SU-DHL-6 (cell line): ENCODE results near the gene GATA3.

Source experiments
- H2AFZ ChIP-seq: fragments of 200-600 bp; sonication (generic); 2 replicates; pipeline ENCODE4 v1.6.1; 2014; ENCODE audit warnings: low read depth, mild to moderate bottlenecking, moderate library complexity, mixed read lengths, antibody characterized with exemption, low read length; ENCODE audit not compliant: severe bottlenecking
- H3F3A ChIP-seq: fragments of 200-600 bp; shearing (Covaris generic); 2 replicates; pipeline ENCODE4 v1.6.0; 2016; ENCODE audit warnings: antibody characterized with exemption, mild to moderate bottlenecking; ENCODE audit not compliant: insufficient read depth
- H3K27ac ChIP-seq: fragments of 200-600 bp; sonication (generic); 2 replicates; pipeline ENCODE4 v1.5.1; 2016; ENCODE audit warnings: low read depth, mild to moderate bottlenecking, low read length, moderate library complexity, mixed read lengths
- H3K27me3 ChIP-seq: fragments of 200-600 bp; sonication (generic), shearing (Covaris generic); 2 replicates; pipeline ENCODE4 v1.6.0; 2014; ENCODE audit warnings: mild to moderate bottlenecking, low read length
- H3K36me3 ChIP-seq: fragments of 200-600 bp; sonication (generic); 2 replicates; pipeline ENCODE4 v1.6.1; 2014; ENCODE audit warnings: mild to moderate bottlenecking, low read length, mixed read lengths
- H3K4me2 ChIP-seq: fragments of 300-600, 200-600 bp; shearing (Covaris generic), sonication (generic); 2 replicates; pipeline ENCODE4 v1.6.0; 2014; ENCODE audit warnings: low read length, low read depth, mild to moderate bottlenecking; ENCODE audit not compliant: poor library complexity, severe bottlenecking
- H3K4me3 ChIP-seq: fragments of 200-600 bp; sonication (generic); 2 replicates; pipeline ENCODE4 v1.5.1; 2014; ENCODE audit warnings: antibody characterized with exemption, low read length, mild to moderate bottlenecking, mixed read lengths; ENCODE audit not compliant: insufficient read depth, poor library complexity, severe bottlenecking
- H3K79me2 ChIP-seq: fragments of 200-600 bp; sonication (generic); 2 replicates; pipeline ENCODE4 v1.6.1; 2014; ENCODE audit warnings: mild to moderate bottlenecking, low read length, moderate library complexity; ENCODE audit not compliant: insufficient read depth
- H3K9ac ChIP-seq: fragments of 200-600 bp; sonication (generic); 2 replicates; pipeline ENCODE4 v1.7.0; 2014; ENCODE audit warnings: mild to moderate bottlenecking, low read length
- H3K9me2 ChIP-seq: fragments of 200-600 bp; sonication (generic); replicated peaks from 2 replicates; pipeline ENCODE4 v1.6.1; 2014; ENCODE audit warnings: low read length; ENCODE audit not compliant: insufficient read depth
- H3K9me3 ChIP-seq: fragments of 200-600 bp; sonication (generic); 2 replicates; pipeline ENCODE4 v1.6.1; 2014; ENCODE audit warnings: low read length, mixed read lengths; ENCODE audit not compliant: insufficient read depth
- H4K20me1 ChIP-seq: fragments of 200-600 bp; sonication (generic); 2 replicates; pipeline ENCODE4 v1.6.1; 2014; ENCODE audit warnings: low read depth, mild to moderate bottlenecking, antibody characterized with exemption, low read length, moderate library complexity, mixed read lengths
- CTCF ChIP-seq: fragments of 200-600 bp; sonication (generic); IDR thresholded peaks from one replicate; pipeline ENCODE4 v1.5.1; 2017; ENCODE audit warnings: antibody characterized with exemption, mild to moderate bottlenecking, low read length, moderate library complexity; ENCODE audit not compliant: insufficient read depth, poor library complexity, severe bottlenecking
- EZH2phosphoT487 ChIP-seq: fragments of 200-600 bp; sonication (generic), shearing (Covaris generic); conservative IDR thresholded peaks from 2 replicates; pipeline ENCODE4 v1.6.1; 2018; ENCODE audit warnings: mild to moderate bottlenecking, antibody characterized with exemption, low read length, moderate library complexity, mixed read lengths

The GATA3 gene

GRCh38 chr10:8088504-8088903, 34.0 kb downstream of the GATA3 start:
- no peak overlapping the region for H3K9ac ChIP-seq
- H3K4me2 ChIP-seq: no peak overlapping the region
- H3K4me3 ChIP-seq: no peak overlapping the region
- no peaks in the 10 kb centered on the region for H3F3A ChIP-seq
- H3K79me2 ChIP-seq: no peaks in the 10 kb centered on the region
- H3K27ac ChIP-seq: no peak overlapping the region
- no peaks in the 10 kb centered on the region for H4K20me1 ChIP-seq
- TF ChIP-seq CTCF: no peak
- no peak for TF ChIP-seq EZH2phosphoT487
- no peaks in the 10 kb centered on the region for H3K9me2 ChIP-seq
- no peaks in the 10 kb centered on the region for H3K27me3 ChIP-seq
- H2AFZ ChIP-seq: no peak overlapping the region
- H3K9me3 ChIP-seq: no peaks in the 10 kb centered on the region
- no peaks in the 10 kb centered on the region for H3K36me3 ChIP-seq

- Histone ChIP-seq H3K27me3 (no peaks in the 10 kb centered on the region), H3F3A (no peaks in the 10 kb centered on the region), H3K36me3 (no peaks in the 10 kb centered on the region), H3K9ac (no peak overlapping the region), H3K79me2 (no peaks in the 10 kb centered on the region), H3K9me3 (no peaks in the 10 kb centered on the region), H3K27ac (no peak overlapping the region), H4K20me1 (no peaks in the 10 kb centered on the region), H3K4me3 (no peak overlapping the region), H2AFZ (no peak overlapping the region), H3K4me2 (no peak overlapping the region), H3K9me2 (no peaks in the 10 kb centered on the region)
- TF ChIP-seq EZH2phosphoT487: no peak
- TF ChIP-seq CTCF: no peak
These were observed 37.9 kb downstream of the GATA3 start for GRCh38 chr10:8092428-8092827.

GRCh38 chr10:8095959-8096358, 41.5 kb downstream of the GATA3 start:
- no peak overlapping the region for H3K9ac ChIP-seq
- no peaks in the 10 kb centered on the region for H3K79me2 ChIP-seq
- no peaks in the 10 kb centered on the region for H3K36me3 ChIP-seq
- TF ChIP-seq CTCF: no peak
- no peak for TF ChIP-seq EZH2phosphoT487
- no peaks in the 10 kb centered on the region for H3K27me3 ChIP-seq
- no peaks in the 10 kb centered on the region for H3K9me2 ChIP-seq
- H3K4me2 ChIP-seq: no peak overlapping the region
- H3K9me3 ChIP-seq: no peaks in the 10 kb centered on the region
- no peaks in the 10 kb centered on the region for H3F3A ChIP-seq
- H4K20me1 ChIP-seq: no peaks in the 10 kb centered on the region
- no peak overlapping the region for H3K27ac ChIP-seq
- H2AFZ ChIP-seq: no peak overlapping the region
- H3K4me3 ChIP-seq: no peak overlapping the region

GRCh38 chr10:8096931-8097330, 42.4 kb downstream of the GATA3 start:
- H3F3A ChIP-seq: no peaks in the 10 kb centered on the region
- no peak overlapping the region for H2AFZ ChIP-seq
- no peak overlapping the region for H3K4me3 ChIP-seq
- TF ChIP-seq CTCF (no peak), EZH2phosphoT487 (no peak)
- H4K20me1 ChIP-seq: no peaks in the 10 kb centered on the region
- H3K9ac ChIP-seq: no peak overlapping the region
- no peaks in the 10 kb centered on the region for H3K9me3 ChIP-seq
- H3K27me3 ChIP-seq: no peaks in the 10 kb centered on the region
- H3K79me2 ChIP-seq: no peaks in the 10 kb centered on the region
- H3K36me3 ChIP-seq: no peaks in the 10 kb centered on the region
- H3K4me2 ChIP-seq: no peak overlapping the region
- H3K27ac ChIP-seq: no peak overlapping the region
- no peaks in the 10 kb centered on the region for H3K9me2 ChIP-seq
